Lower lobe of right lung (tissue), 2 donors: ENCODE data around the gene RNF40. TPM values are rescaled to one million over a fixed set of nuclear protein-coding genes. Genes with fewer than 3 reads are reported as not detected.

Experiments
- ATAC-seq, 2 donors: fragments of 200-7000 bp; cut with Tn5 transposase; one replicate each; pipeline ENCODE4 v1.9.1; 2020 to 2022; ENCODE audit warnings: mild to moderate bottlenecking in 2 of 2, moderate library complexity in 2 of 2
- DNase-seq: peaks from one replicate; pipeline ENCODE4 v3.0.0-alpha.2; 2020
- H3K27ac ChIP-seq: fragments of 200-600 bp; one replicate; pipeline ENCODE4 v1.8.0; 2022
- H3K27me3 ChIP-seq: fragments of 200-600 bp; one replicate; pipeline ENCODE4 v1.8.0; 2022; ENCODE audit warnings: low read depth
- H3K36me3 ChIP-seq: fragments of 200-600 bp; one replicate; pipeline ENCODE4 v1.8.0; 2022; ENCODE audit warnings: mild to moderate bottlenecking
- H3K4me1 ChIP-seq: fragments of 200-600 bp; one replicate; pipeline ENCODE4 v1.8.0; 2022
- H3K4me3 ChIP-seq: fragments of 200-600 bp; one replicate; pipeline ENCODE4 v1.8.0; 2022; ENCODE audit warnings: mild to moderate bottlenecking
- H3K9me3 ChIP-seq: fragments of 200-600 bp; one replicate; pipeline ENCODE4 v1.8.0; 2022
- CTCF ChIP-seq: fragments of 200-600 bp; IDR thresholded peaks from one replicate; pipeline ENCODE4 v1.8.0; 2022; ENCODE audit warnings: antibody characterized with exemption, mild to moderate bottlenecking
- intact Hi-C: fragments of 100-400 bp; cut with DNase I; formaldehyde crosslinking; loops from one replicate; pipeline ENCODE4 v1.11.0; 2022
- total RNA-seq: library from RNA; stranded (reverse); fragmentation: NEBNext Ultra II Directional; extraction: Animal tissue kit (Norgen Biotek cat#: 25700); gene quantifications from one replicate; pipeline ENCODE4 v1.2.1, GENCODE V29; 2021
- donor health status: DM: no; HTN: yes; CAD: no; lungs with severe emphysema.

RNF40 gene
- total RNA-seq, 1 donor from 2014 or later = 95.9 TPM

- Histone ChIP-seq H3K27me3 (no peaks in the 10 kb centered on the region), H3K36me3 (peaks cover 52% of the 10 kb centered on the region), H3K27ac (peak overlapping the region; percentile 88), H3K4me1 (peaks cover 27% of the 10 kb centered on the region), H3K4me3 (peak overlapping the region; percentile 79), H3K9me3 (no peaks in the 10 kb centered on the region)
- no peak for TF ChIP-seq CTCF
- DNase-seq (no peak), ATAC-seq (peak; percentile 52 to 57)
- intact Hi-C loops = no loop called here
These were observed 645 bp upstream of the RNF40 start for GRCh38 chr16:30761427-30761927.

GRCh38 chr16:30762991-30763725 lies 1.0 kb downstream of the RNF40 start:
- H3K36me3 ChIP-seq = peaks cover 54% of the 10 kb centered on the region
- intact Hi-C loops = no loop called here

GRCh38 chr16:30764086-30764485 lies 2.0 kb downstream of the RNF40 start:
- peaks cover 27% of the 10 kb centered on the region for H3K4me1 ChIP-seq
- peaks cover 64% of the 10 kb centered on the region for H3K36me3 ChIP-seq
- ATAC-seq (no peak), DNase-seq (peak; percentile 29)
- H3K4me3 ChIP-seq = no peak overlapping the region
- intact Hi-C loops = no loop called here
- no peak for TF ChIP-seq CTCF
- H3K27ac ChIP-seq = no peak overlapping the region
- no peaks in the 10 kb centered on the region for H3K9me3 ChIP-seq
- no peaks in the 10 kb centered on the region for H3K27me3 ChIP-seq

More at GRCh38 chr16:30762991-30763725, 1.0 kb downstream of the RNF40 start:
- H3K4me3 ChIP-seq = peak overlapping the region; percentile 79
- ATAC-seq (no peak), DNase-seq (no peak)
- no peaks in the 10 kb centered on the region for H3K27me3 ChIP-seq
- no peak for TF ChIP-seq CTCF
- H3K9me3 ChIP-seq = no peaks in the 10 kb centered on the region
- H3K4me1 ChIP-seq = peaks cover 27% of the 10 kb centered on the region
- H3K27ac ChIP-seq = peak overlapping the region; percentile 88

- H3K36me3 ChIP-seq = peaks cover 72% of the 10 kb centered on the region
- H3K27me3 ChIP-seq = no peaks in the 10 kb centered on the region
- no peak overlapping the region for H3K27ac ChIP-seq
- peaks cover 27% of the 10 kb centered on the region for H3K4me1 ChIP-seq
- intact Hi-C loops = no loop called here
- no peak for TF ChIP-seq CTCF
- no peak for ATAC-seq
- no peaks in the 10 kb centered on the region for H3K9me3 ChIP-seq
- peak; percentile 32 for DNase-seq
- no peak overlapping the region for H3K4me3 ChIP-seq
These were observed 2.8 kb downstream of the RNF40 start for GRCh38 chr16:30764816-30765465.

GRCh38 chr16:30766206-30766932 lies 4.2 kb downstream of the RNF40 start:
- H3K4me3 ChIP-seq = no peak overlapping the region
- intact Hi-C loops = no loop called here

More at GRCh38 chr16:30766206-30766932, 4.2 kb downstream of the RNF40 start:
- ATAC-seq (no peak), DNase-seq (peak; percentile 35)
- no peaks in the 10 kb centered on the region for H3K27me3 ChIP-seq
- H3K27ac ChIP-seq = no peak overlapping the region
- TF ChIP-seq CTCF = no peak
- H3K9me3 ChIP-seq = no peaks in the 10 kb centered on the region
- H3K4me1 ChIP-seq = peaks cover 20% of the 10 kb centered on the region
- peaks cover 87% of the 10 kb centered on the region for H3K36me3 ChIP-seq
